IMR-90 (cell line): ENCODE measurements around the gene KIAA0513. TPM values are rescaled to one million over a fixed set of nuclear protein-coding genes. Genes with fewer than 3 reads are reported as not detected.

Source experiments
- ATAC-seq: fragments of 200-7000 bp; cut with Tn5 transposase; 2 replicates; pipeline ENCODE4 v1.9.1; 2020; ENCODE audit warnings: low read depth, mild to moderate bottlenecking, moderate library complexity
- BruUV-seq: library from RNA; stranded (reverse); fragments of 400-500 nt; replicated peaks from 2 replicates; lab custom pipeline; 2021; lab: Mats Ljungman, UMichigan
- CTCF ChIA-PET: fragments of 300-600 bp; formaldehyde crosslinking; extraction: SDS; loops from one replicate; lab custom pipeline; 2021; ENCODE audit warnings: antibody characterized with exemption; lab: Yijun Ruan, JAX
- POLR2A ChIA-PET: fragments of 300-600 bp; sonication (Branson Sonifier 250); formaldehyde crosslinking; loops from one replicate; lab custom pipeline; 2022; ENCODE audit warnings: antibody characterized with exemption; ENCODE audit not compliant: unreplicated experiment; lab: Charles Lee
- DNase-seq: peaks from one replicate; pipeline ENCODE4 v3.0.0; 2013
- H2AFZ ChIP-seq: replicated peaks from 2 replicates; pipeline ENCODE3; 2013; ENCODE audit warnings: low read length, mild to moderate bottlenecking; ENCODE audit not compliant: poor library complexity
- H2AK5ac ChIP-seq: 2 replicates; pipeline ENCODE4 v1.6.1; 2013; ENCODE audit warnings: low read depth, low read length, inconsistent platforms
- H2AK9ac ChIP-seq: replicated peaks from 2 replicates; pipeline ENCODE3; 2013; ENCODE audit warnings: mild to moderate bottlenecking, low read depth, low read length, moderate library complexity; ENCODE audit not compliant: poor library complexity
- H2BK120ac ChIP-seq: 2 replicates; pipeline ENCODE4 v1.6.1; 2013; ENCODE audit warnings: low read depth, low read length, inconsistent platforms
- H2BK15ac ChIP-seq: 3 replicates; pipeline ENCODE4 v1.6.1; 2013; ENCODE audit warnings: low read depth, low read length, inconsistent platforms
- H2BK20ac ChIP-seq: 2 replicates; pipeline ENCODE4 v1.6.1; 2013; ENCODE audit warnings: low read depth, mild to moderate bottlenecking, inconsistent platforms, low read length, moderate library complexity
- H2BK5ac ChIP-seq: 2 replicates; pipeline ENCODE4 v1.6.1; 2013; ENCODE audit warnings: mild to moderate bottlenecking, low read depth, low read length, inconsistent platforms; ENCODE audit not compliant: poor library complexity, severe bottlenecking
- H3K14ac ChIP-seq: replicated peaks from 2 replicates; pipeline ENCODE4 v1.6.1; 2013; ENCODE audit warnings: low read depth, low read length, inconsistent platforms
- H3K18ac ChIP-seq: 2 replicates; pipeline ENCODE4 v1.6.1; 2013; ENCODE audit warnings: low read depth, low read length, control low read depth
- H3K23ac ChIP-seq: 2 replicates; pipeline ENCODE4 v1.6.1; 2013; ENCODE audit warnings: low read depth, low read length, inconsistent platforms
- H3K27ac ChIP-seq: 2 replicates; pipeline ENCODE4 v1.5.1; 2013; ENCODE audit warnings: mild to moderate bottlenecking, control low read depth, low read length; ENCODE audit not compliant: insufficient read depth
- H3K27me3 ChIP-seq: 2 replicates; pipeline ENCODE4 v1.6.1; 2013; ENCODE audit warnings: low read length; ENCODE audit not compliant: control insufficient read depth, insufficient read depth
- H3K36me3 ChIP-seq: 2 replicates; pipeline ENCODE4 v1.6.1; 2013; ENCODE audit warnings: low read length, mixed read lengths; ENCODE audit not compliant: control insufficient read depth, insufficient read depth
- H3K4ac ChIP-seq: 2 replicates; pipeline ENCODE4 v1.6.1; 2013; ENCODE audit warnings: low read depth, low read length, inconsistent platforms
- H3K4me1 ChIP-seq: 2 replicates; pipeline ENCODE4 v1.6.1; 2013; ENCODE audit warnings: low read length, mixed read lengths; ENCODE audit not compliant: control insufficient read depth, insufficient read depth
- H3K4me2 ChIP-seq: 2 replicates; pipeline ENCODE4 v1.6.1; 2013; ENCODE audit warnings: low read depth, mild to moderate bottlenecking, control low read depth, low read length, moderate library complexity
- H3K4me3 ChIP-seq: 2 replicates; pipeline ENCODE4 v1.5.1; 2013; ENCODE audit warnings: low read depth, mild to moderate bottlenecking, control low read depth, low read length, moderate library complexity; ENCODE audit not compliant: insufficient read depth
- H3K56ac ChIP-seq: 2 replicates; pipeline ENCODE4 v1.6.1; 2013; ENCODE audit warnings: low read length, inconsistent platforms; ENCODE audit not compliant: insufficient read depth; ENCODE audit errors: extremely low read depth
- H3K79me1 ChIP-seq, 2 experiments: 2 replicates each; pipeline ENCODE4 v1.6.1; 2013; ENCODE audit warnings: low read length in 2 of 2, inconsistent platforms in 1 of 2, low read depth in 1 of 2
- H3K9ac ChIP-seq: 2 replicates; pipeline ENCODE4 v1.6.1; 2013; ENCODE audit warnings: low read depth, low read length, control low read depth
- H3K9me1 ChIP-seq: 2 replicates; pipeline ENCODE4 v1.6.1; 2013; ENCODE audit warnings: low read length, inconsistent platforms; ENCODE audit not compliant: insufficient read depth
- H3K9me3 ChIP-seq: 2 replicates; pipeline ENCODE4 v1.6.1; 2013; ENCODE audit warnings: low read length; ENCODE audit not compliant: control insufficient read depth, insufficient read depth
- H4K20me1 ChIP-seq: 2 replicates; pipeline ENCODE4 v1.6.1; 2013; ENCODE audit warnings: low read length, inconsistent platforms; ENCODE audit not compliant: insufficient read depth
- H4K5ac ChIP-seq: 2 replicates; pipeline ENCODE4 v1.6.1; 2013; ENCODE audit warnings: mild to moderate bottlenecking, low read depth, low read length, control low read depth
- H4K8ac ChIP-seq, 2 experiments: 2 replicates each; pipeline ENCODE4 v1.6.1; 2013; ENCODE audit warnings: low read depth in 2 of 2, low read length in 2 of 2, control low read depth in 1 of 2, inconsistent platforms in 1 of 2
- H4K91ac ChIP-seq: 2 replicates; pipeline ENCODE4 v1.6.1; 2013; ENCODE audit warnings: low read depth, low read length, inconsistent platforms; ENCODE audit not compliant: insufficient read depth
- MAFK ChIP-seq: IDR thresholded peaks from 2 replicates; pipeline ENCODE4 v1.6.1; 2012; ENCODE audit warnings: low read depth, low read length, improper control_type of control experiment
- NFE2L2 ChIP-seq: fragments of 150-350 bp; IDR thresholded peaks from 2 replicates; pipeline ENCODE4 v1.6.1; 2016; ENCODE audit warnings: low read depth, mild to moderate bottlenecking, low read length
- RAD21 ChIP-seq: IDR thresholded peaks from 2 replicates; pipeline ENCODE4 v1.6.1; 2012; ENCODE audit warnings: low read length, improper control_type of control experiment
- WGBS, 2 experiments: methylation state at CpG; one replicate each; pipeline versions ENCODE4 v1.1.5 to v1.1.7; 2013; ENCODE audit warnings: missing lambda C conversion rate in 2 of 2; ENCODE audit not compliant: insufficient read length in 1 of 2; ENCODE audit errors: extremely low coverage in 2 of 2; 5-methylcytosine and 5-hydroxymethylcytosine counted together
- dilution Hi-C: fragments of 300-500 bp; cut with HindIII; formaldehyde crosslinking; loops from one replicate; pipeline ENCODE4 v1.14.3; 2018; ENCODE audit warnings: low sequenced_read_pairs; ENCODE audit not compliant: unreplicated experiment
- in situ Hi-C: fragments of 300-500 bp; cut with MboI; formaldehyde crosslinking; loops from 3 replicates; pipeline ENCODE4 v1.14.3; 2019; ENCODE audit warnings: low sequenced_read_pairs, inconsistent platforms, mixed read lengths
- intact Hi-C: fragments of 100-400 bp; cut with micrococcal nuclease; formaldehyde crosslinking; loops from 2 replicates; pipeline ENCODE4 v1.10.0; 2022
- polyA plus RNA-seq, 3 experiments: library from polyadenylated mRNA; depleted of rRNA; stranded (reverse); fragments of >200 nt; gene quantifications; 2 replicates each; pipeline ENCODE4 v1.2.3, GENCODE V29; 2012; ENCODE audit warnings: low replicate concordance in 1 of 3
- total RNA-seq: library from RNA; depleted of rRNA; stranded (reverse); fragments of >200 nt; gene quantifications from 2 replicates; pipeline ENCODE4 v1.2.3, GENCODE V29; 2012

KIAA0513 gene
- total and polyA plus RNA-seq, 2 of the 4 experiments (the other 2 are of a cell fraction) = 9.5 TPM

GRCh38 chr16:85094812-85095211 is 67.2 kb downstream of the KIAA0513 start:
- no peak overlapping the region for H4K5ac ChIP-seq
- H2AK5ac ChIP-seq = no peak overlapping the region
- intact Hi-C loops (no loop called here), dilution Hi-C loops (no loop called here), in situ Hi-C loops (no loop called here)
- no peak overlapping the region for H2AFZ ChIP-seq
- no TSS peak for BruUV-seq
- H2BK15ac ChIP-seq = no peak overlapping the region
- no peak overlapping the region for H4K91ac ChIP-seq
- WGBS, 2 experiments = 82% methylated on average over 4 of the region's 12 CpGs; no CpG with 5 or more reads in 1 of the 2 experiments
- H3K4ac ChIP-seq = no peak overlapping the region
- peaks cover 38% of the 10 kb centered on the region for H3K27me3 ChIP-seq
- ChIA-PET POLR2A (no interaction called here), CTCF (no interaction called here)
- H3K9me3 ChIP-seq = no peaks in the 10 kb centered on the region
- H3K9me1 ChIP-seq = no peaks in the 10 kb centered on the region; the same call in 1 of the 2 replicates
- H3K36me3 ChIP-seq = no peaks in the 10 kb centered on the region
- no peak overlapping the region for H4K8ac ChIP-seq
- H3K4me1 ChIP-seq = no peaks in the 10 kb centered on the region
- DNase-seq = no peak
- no peaks in the 10 kb centered on the region for H4K20me1 ChIP-seq
- H2BK5ac ChIP-seq = no peak overlapping the region
- no peak overlapping the region for H2BK120ac ChIP-seq
- no peak overlapping the region for H3K4me3 ChIP-seq
- no peak overlapping the region for H3K14ac ChIP-seq
- no peak overlapping the region for H3K56ac ChIP-seq
- no peak overlapping the region for H2AK9ac ChIP-seq
- TF ChIP-seq NFE2L2 (no peak), MAFK (no peak), RAD21 (no peak)
- H3K4me2 ChIP-seq = no peak overlapping the region
- H3K23ac ChIP-seq = no peak overlapping the region
- H3K79me1 ChIP-seq = no peaks in the 10 kb centered on the region
- ATAC-seq = no peak
- no peak overlapping the region for H3K9ac ChIP-seq
- no peak overlapping the region for H3K18ac ChIP-seq
- no peak overlapping the region for H3K27ac ChIP-seq
- H2BK20ac ChIP-seq = no peak overlapping the region
